Adipose tissue (tissue), 3 donors: Measurements from ENCODE around the gene DEGS2. TPM values are rescaled to one million over a fixed set of nuclear protein-coding genes. Genes with fewer than 3 reads are reported as not detected.
"Not testable (repeated sequence)": the region's sequence is repeated elsewhere in the genome, so short reads cannot be mapped to it uniquely, and the experiment has no call there.

Experiments
- H3K27ac ChIP-seq: one replicate; pipeline ENCODE4 v1.5.1; 2013; ENCODE audit warnings: low read depth, low read length
- WGBS, 3 donors: extraction: QIAGEN DNeasy Blood & Tissue Kit; methylation state at CpG; one replicate each; pipeline ENCODE4 v1.1.7; 2013; 5-methylcytosine and 5-hydroxymethylcytosine counted together
- polyA plus RNA-seq, 3 donors: library from polyadenylated mRNA; stranded (reverse); fragments of 200-250 nt; gene quantifications; one replicate each; pipeline ENCODE4 v1.2.3, GENCODE V29; 2013
- donor health status: healthy with polysubstance abuse.
- donor health status: Bipolar disorder and iron deficiency.
- donor health status: healthy.

Gene DEGS2
- polyA plus RNA-seq, 3 donors = 0.22 to 4.2 (median 2.0) TPM

- 82 to 88% (median 82%) methylated on average over 12 of the region's 12 CpGs for WGBS, 3 donors
- H3K27ac ChIP-seq = no peak overlapping the region
Measured at GRCh38 chr14:100187247-100187833, 27.9 kb upstream of the DEGS2 start.

DNA sequence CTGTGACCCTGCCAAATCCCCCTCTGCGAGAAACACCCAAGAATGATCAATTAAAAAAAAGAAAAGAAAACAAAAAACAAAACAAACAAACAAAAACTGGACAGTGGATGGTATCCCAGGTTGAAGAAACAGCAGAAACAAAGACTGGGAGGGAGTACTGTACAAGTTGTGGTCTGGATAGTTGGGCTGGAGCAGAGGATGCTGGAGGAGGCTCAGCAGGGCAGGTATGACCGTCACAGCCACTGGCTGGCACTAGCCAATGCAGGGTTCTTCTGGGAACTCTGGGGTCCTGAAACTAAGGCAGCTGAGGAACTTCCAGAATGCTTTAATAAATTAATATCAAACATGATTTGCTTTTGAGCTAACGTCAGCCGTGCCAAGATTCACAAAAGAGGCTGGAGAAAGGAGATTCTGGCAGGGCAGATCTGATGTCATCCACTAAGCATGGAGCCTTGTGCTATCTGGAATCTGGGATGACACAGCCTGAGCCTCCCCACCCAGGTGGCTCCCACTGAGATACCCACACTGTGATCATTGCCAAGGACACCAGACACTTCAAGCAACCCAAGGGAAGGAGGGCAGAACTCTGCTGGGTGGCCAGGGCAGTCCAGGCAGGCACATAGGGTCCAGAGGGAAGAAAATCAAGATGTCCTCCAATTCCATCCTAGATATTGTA is 22.6 kb upstream of the DEGS2 start:
- 71 to 79% (median 77%) methylated on average over 3 to 4 of the region's 4 CpGs for whole genome bisulfite sequencing, 3 donors

DNA sequence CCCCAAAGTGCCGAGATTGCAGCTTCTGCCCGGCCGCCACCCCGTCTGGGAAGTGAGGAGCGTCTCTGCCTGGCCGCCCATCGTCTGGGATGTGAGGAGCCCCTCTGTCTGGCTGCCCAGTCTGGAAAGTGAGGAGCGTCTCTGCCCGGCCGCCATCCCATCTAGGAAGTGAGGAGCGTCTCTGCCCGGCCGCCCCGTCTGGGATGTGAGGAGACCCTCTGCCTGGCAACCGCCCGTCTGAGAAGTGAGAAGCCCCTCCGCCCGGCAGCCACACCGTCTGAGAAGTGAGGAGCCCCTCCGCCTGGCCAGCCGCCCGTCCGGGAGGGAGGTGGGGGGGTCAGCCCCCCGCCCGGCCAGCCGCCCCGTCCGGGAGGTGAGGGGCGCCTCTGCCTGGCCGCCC is 21.2 kb upstream of the DEGS2 start:
- WGBS, 3 donors = 91 to 94% (median 92%) methylated on average over 18 to 23 of the region's 30 CpGs
- H3K27ac ChIP-seq = not testable (repeated sequence)

More for the DNA sequence above, 22.6 kb upstream of the DEGS2 start:
- H3K27ac ChIP-seq = not testable (repeated sequence)

GRCh38 chr14:100178691-100179090 is 19.2 kb upstream of the DEGS2 start:
- WGBS, 3 donors = 96 to 100% (median 96%) methylated on average over 7 of the region's 7 CpGs

GRCh38 chr14:100176811-100177327 is 17.4 kb upstream of the DEGS2 start:
- WGBS, 3 donors = 95% methylated on average over 14 of the region's 14 CpGs
- H3K27ac ChIP-seq = no peak overlapping the region

More at GRCh38 chr14:100178691-100179090, 19.2 kb upstream of the DEGS2 start:
- no peak overlapping the region for H3K27ac ChIP-seq

GRCh38 chr14:100173353-100173752 is 13.9 kb upstream of the DEGS2 start:
- H3K27ac ChIP-seq = no peak overlapping the region
- WGBS, 3 donors = 69 to 78% (median 76%) methylated on average over 7 of the region's 7 CpGs

GRCh38 chr14:100172811-100173210 is 13.4 kb upstream of the DEGS2 start:
- H3K27ac ChIP-seq = no peak overlapping the region
- 83 to 91% (median 86%) methylated on average over 5 of the region's 5 CpGs for WGBS, 3 donors

DNA sequence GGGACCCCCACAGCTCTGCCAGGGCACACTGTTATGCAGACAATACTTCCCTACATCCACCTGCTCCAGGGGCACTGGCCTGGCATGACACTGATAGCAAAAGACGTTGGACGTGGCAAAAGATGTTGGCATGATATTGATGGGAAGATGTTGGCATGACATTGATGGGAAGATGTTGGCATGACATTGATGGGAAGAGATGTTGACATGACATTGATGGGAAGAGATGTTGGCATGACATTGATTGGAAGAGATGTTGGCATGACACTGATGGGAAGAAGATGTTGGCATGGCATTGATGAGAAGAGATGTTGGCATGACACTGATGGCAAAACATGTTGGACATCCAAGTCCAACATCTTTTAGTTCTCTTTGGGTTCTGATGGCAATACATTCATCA is 11.4 kb upstream of the DEGS2 start:
- 93 to 100% (median 97%) methylated on average over 2 of the region's 2 CpGs for WGBS, 3 donors

GRCh38 chr14:100168506-100168905 is 9.1 kb upstream of the DEGS2 start:
- WGBS, 3 donors = 50 to 84% (median 61%) methylated on average over 1 of the region's 1 CpG
- no peak overlapping the region for H3K27ac ChIP-seq

More for the DNA sequence above, 11.4 kb upstream of the DEGS2 start:
- no peak overlapping the region for H3K27ac ChIP-seq

DNA sequence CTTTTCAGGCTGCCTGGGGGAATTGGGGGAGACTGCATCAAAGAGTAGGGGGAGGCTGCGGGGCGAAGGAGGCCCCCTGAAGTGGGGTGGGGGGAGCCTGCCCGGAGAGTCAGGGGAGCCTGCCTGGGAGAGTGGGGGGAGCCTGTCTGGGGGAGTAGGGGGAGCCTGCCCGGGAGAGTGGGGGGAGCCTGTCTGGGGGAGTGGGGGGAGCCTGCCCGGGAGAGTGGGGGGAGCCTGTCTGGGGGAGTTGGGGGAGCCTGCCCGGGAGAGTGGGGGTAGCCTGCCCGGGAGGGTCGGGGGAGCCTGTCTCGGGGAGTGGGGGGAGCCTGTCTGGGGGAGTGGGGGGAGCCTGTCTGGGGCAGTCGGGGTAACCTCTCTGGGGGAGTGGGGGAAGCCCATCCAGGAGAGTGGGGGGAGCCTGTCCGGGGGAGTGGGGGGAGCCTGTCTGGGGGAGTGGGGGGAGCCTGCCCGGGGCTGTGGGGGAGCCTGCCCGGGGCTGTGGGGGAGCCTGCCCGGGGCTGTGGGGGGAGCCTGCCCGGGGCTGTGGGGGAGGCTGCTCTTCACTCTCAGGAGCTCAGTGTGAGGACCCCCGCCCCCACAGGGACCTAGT is 6.5 kb upstream of the DEGS2 start:
- WGBS, 3 donors = 29 to 33% (median 30%) methylated on average over 8 to 16 of the region's 16 CpGs
- no peak overlapping the region for H3K27ac ChIP-seq

GRCh38 chr14:100165376-100165775 is 5.9 kb upstream of the DEGS2 start:
- H3K27ac ChIP-seq = no peak overlapping the region
- WGBS, 3 donors = 39 to 72% (median 71%) methylated on average over 27 of the region's 27 CpGs

GRCh38 chr14:100160534-100160916 is 1.1 kb upstream of the DEGS2 start:
- 68 to 91% (median 79%) methylated on average over 7 of the region's 7 CpGs for WGBS, 3 donors
- H3K27ac ChIP-seq = no peak overlapping the region

DNA sequence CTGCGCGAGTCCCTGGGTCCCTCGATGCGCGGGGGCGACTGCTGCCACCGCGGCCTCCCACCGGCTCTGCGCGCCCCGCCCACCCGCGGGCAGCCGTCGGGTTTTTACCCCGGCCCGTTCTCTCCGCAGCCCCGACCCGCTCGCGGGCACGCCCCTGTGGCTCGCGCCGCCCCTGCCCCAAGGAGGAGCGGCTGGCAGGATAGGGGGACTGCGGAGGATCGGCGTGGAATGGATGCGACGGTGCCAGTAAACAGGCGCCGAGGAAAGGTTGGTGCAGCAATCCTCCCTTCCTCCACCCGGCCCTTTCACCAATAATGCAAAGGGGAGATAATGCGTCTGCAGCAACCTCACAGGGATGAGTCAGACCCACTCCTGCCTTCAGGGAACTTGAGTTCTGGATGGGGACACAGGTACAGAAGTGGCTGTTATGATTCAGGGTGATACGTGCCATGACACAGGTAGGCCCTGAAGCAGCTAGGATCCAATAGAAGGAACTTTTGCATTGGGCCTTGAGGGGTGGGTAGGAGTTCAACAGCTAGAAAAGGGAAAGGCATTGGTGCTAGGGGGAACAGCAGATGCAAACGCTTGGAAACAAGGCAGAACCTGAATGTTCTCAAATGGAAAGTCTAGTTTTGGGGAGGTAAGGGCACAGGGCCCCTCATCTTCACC is 554 bp upstream of the DEGS2 start:
- no peak overlapping the region for H3K27ac ChIP-seq
- 10 to 17% (median 11%) methylated on average over 29 to 39 of the region's 39 CpGs for WGBS, 3 donors

GRCh38 chr14:100158566-100159093 is 815 bp downstream of the DEGS2 start:
- WGBS, 3 donors = 18 to 23% (median 22%) methylated on average over 26 to 32 of the region's 32 CpGs
- H3K27ac ChIP-seq = no peak overlapping the region

GRCh38 chr14:100157548-100158232 is 1.8 kb downstream of the DEGS2 start:
- WGBS, 3 donors = 84 to 90% (median 85%) methylated on average over 16 of the region's 16 CpGs
- not testable (repeated sequence) for H3K27ac ChIP-seq

GRCh38 chr14:100156776-100157175 is 2.7 kb downstream of the DEGS2 start:
- no peak overlapping the region for H3K27ac ChIP-seq
- WGBS, 3 donors = 76 to 82% (median 77%) methylated on average over 4 to 6 of the region's 6 CpGs

- H3K27ac ChIP-seq = no peak overlapping the region
Measured at GRCh38 chr14:100155756-100156616, 3.5 kb downstream of the DEGS2 start.

More at GRCh38 chr14:100155756-100156616, 3.5 kb downstream of the DEGS2 start:
- WGBS, 3 donors = 51 to 69% (median 54%) methylated on average over 12 of the region's 12 CpGs
